Neural cell (in vitro differentiated cells): ENCODE results near the gene SLC35C1.

Source experiments
- EP300 ChIP-seq: fragments of 450-650 bp; conservative IDR thresholded peaks from 2 replicates; pipeline ENCODE4 v1.6.1; 2014; ENCODE audit warnings: antibody characterized with exemption, mild to moderate bottlenecking, moderate library complexity; ENCODE audit not compliant: poor library complexity, severe bottlenecking
- EZH2 ChIP-seq: fragments of 200-600, 300-800 bp; shearing (Covaris generic), sonication (generic); IDR thresholded peaks from 2 replicates; pipeline ENCODE4 v1.6.1; 2014; ENCODE audit warnings: antibody characterized with exemption, low read length, borderline replicate concordance, mild to moderate bottlenecking; ENCODE audit not compliant: insufficient read depth, poor library complexity, severe bottlenecking
- POLR2AphosphoS5 ChIP-seq: IDR thresholded peaks from 2 replicates; pipeline ENCODE4 v1.6.1; 2012
- REST ChIP-seq: IDR thresholded peaks from 2 replicates; pipeline ENCODE4 v1.6.1; 2012; ENCODE audit warnings: borderline replicate concordance
- TAF1 ChIP-seq: IDR thresholded peaks from 2 replicates; pipeline ENCODE4 v1.6.1; 2012; ENCODE audit warnings: low read depth
- TF ChIP-seq, protein P1 (sequence below): fragments of 450-650 bp; IDR thresholded peaks from 2 replicates; pipeline ENCODE4 v1.5.1; 2014; ENCODE audit warnings: antibody characterized with exemption, mild to moderate bottlenecking, moderate library complexity; ENCODE audit not compliant: poor library complexity, severe bottlenecking

- TF ChIP-seq, protein P1, sequence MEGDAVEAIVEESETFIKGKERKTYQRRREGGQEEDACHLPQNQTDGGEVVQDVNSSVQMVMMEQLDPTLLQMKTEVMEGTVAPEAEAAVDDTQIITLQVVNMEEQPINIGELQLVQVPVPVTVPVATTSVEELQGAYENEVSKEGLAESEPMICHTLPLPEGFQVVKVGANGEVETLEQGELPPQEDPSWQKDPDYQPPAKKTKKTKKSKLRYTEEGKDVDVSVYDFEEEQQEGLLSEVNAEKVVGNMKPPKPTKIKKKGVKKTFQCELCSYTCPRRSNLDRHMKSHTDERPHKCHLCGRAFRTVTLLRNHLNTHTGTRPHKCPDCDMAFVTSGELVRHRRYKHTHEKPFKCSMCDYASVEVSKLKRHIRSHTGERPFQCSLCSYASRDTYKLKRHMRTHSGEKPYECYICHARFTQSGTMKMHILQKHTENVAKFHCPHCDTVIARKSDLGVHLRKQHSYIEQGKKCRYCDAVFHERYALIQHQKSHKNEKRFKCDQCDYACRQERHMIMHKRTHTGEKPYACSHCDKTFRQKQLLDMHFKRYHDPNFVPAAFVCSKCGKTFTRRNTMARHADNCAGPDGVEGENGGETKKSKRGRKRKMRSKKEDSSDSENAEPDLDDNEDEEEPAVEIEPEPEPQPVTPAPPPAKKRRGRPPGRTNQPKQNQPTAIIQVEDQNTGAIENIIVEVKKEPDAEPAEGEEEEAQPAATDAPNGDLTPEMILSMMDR = no peak
- TF ChIP-seq REST (no peak), EP300 (no peak), EZH2 (no peak), TAF1 (no peak), POLR2AphosphoS5 (no peak)
Observed at GRCh38 chr11:45852018-45852711, 47.2 kb downstream of the SLC35C1 start.
